Hematopoietic multipotent progenitor cell treated with erythropoietin and hydrocortisone succinate and interleukin-3 and kit ligand, for 6 days (in vitro differentiated cells): Measurements from ENCODE around the gene CLEC16A.

Source experiments
- DNase-seq: peaks from one replicate; pipeline ENCODE4 v3.0.0-alpha.2; 2015

The CLEC16A gene

DNA sequence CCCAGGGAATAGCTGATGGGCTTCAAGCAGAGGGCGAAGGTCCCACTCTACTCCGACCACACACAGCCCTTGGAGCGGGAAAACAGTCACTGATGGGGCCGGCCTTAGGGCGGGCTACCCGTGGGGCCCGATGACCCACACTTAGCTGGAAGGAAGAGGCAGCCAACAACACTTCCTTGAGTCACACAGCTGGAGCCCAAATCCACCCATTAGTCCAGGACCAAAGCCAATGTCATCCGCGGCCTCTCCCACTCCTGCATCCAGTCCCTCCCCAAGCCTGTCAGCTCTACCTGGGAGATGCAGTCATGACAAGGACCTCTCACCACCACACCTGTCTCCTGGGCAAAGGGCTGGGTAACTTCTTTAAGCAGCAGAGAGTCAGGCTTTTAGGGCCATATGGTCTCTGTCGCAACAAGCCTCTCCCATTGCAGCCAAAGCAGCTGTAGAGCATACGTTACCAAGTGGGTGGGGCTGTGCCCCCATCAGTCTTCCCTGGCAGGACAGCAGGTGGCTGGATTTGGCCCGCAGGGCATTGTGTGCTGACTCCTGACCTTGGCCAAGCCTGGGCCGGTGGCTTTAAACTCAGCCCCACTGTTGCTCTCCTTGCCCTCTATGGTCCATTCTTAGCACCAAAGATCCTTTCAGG is 200.9 kb downstream of the CLEC16A start:
- DNase-seq: no peak

DNA sequence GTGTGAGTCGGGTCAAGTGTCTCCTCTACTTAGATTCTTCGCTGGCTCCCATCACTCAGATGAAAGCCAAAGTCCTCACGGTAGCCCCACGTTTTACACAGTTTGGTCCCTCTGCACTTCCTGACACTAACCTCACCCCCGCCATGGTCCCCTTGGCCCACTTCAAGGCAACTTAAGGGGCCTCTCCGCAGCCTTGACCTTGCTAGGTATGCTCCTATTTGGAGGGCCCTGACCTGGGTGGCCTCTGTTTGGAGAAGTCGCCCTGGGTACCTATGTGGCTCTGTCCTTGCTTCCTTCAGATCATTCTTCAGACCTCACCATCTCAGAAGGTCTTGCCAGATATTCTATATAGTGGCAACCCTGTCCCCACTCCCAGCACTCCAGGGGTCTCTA is 201.5 kb downstream of the CLEC16A start:
- no peak for DNase-seq

DNA sequence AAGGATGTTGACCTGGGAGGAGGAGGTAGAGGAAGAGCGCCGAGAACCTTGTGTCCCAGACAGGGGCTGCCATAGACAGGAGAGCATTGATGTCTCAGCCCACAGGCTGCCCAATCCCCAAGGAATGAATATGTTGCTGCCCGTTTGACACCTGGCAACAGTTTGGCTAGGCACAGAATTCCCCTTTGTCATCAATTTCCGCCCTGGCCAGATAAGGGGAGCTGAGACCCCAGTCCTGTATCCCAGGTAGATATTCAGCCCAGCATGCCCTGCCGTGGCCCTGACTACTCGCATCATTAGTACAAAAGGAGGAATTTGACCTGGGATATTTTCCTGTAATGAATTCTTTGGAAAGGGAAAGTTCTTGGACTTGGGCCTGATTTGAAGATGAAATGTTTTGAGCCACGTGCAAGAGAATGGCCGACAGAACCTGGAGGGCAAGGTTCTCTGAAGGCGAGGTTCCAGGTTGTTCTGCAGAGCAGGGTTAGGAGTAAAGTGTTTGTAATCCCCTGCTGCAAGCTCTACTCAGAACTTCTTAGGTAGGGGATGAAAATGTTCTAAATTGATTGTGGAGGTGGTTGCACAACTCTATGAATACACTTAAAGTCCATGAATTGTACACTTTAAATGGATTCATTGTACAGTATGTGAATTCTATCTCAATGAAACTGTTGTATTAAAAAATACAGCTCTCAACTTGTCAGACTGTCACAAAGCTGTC is 202.8 kb downstream of the CLEC16A start:
- no peak for DNase-seq

DNA sequence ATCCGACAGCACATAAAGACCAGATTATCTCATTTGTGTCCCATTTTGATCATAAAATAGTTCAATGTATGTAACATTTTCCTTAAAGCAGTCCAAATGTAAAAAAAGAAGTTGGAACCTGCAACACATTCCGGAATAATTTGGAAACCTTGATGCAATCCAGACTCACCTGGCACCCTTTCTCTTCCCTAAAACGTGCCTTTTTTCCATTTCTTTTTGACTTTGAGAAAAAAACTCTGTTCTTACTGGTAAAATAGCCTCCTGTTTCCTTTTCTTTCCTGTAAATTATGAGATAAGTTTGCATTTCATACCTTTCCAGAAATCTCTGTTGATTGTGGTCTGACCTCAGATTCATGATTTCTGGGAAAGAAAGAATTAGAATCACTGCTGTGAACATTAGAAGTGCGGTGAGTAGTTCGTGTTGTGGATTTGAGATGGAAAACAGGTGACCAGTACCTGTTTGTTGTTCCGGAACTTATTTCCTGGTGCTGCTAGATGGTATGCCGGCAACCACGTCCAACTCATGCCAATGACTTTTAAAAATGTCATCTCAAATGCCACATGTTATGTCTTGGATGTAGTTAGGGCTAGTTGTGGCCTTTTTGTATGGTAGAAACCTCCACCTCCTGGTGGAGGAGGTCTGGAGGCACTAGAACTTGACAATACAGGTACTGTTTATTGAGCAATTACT is 203.5 kb downstream of the CLEC16A start:
- no peak for DNase-seq

DNA sequence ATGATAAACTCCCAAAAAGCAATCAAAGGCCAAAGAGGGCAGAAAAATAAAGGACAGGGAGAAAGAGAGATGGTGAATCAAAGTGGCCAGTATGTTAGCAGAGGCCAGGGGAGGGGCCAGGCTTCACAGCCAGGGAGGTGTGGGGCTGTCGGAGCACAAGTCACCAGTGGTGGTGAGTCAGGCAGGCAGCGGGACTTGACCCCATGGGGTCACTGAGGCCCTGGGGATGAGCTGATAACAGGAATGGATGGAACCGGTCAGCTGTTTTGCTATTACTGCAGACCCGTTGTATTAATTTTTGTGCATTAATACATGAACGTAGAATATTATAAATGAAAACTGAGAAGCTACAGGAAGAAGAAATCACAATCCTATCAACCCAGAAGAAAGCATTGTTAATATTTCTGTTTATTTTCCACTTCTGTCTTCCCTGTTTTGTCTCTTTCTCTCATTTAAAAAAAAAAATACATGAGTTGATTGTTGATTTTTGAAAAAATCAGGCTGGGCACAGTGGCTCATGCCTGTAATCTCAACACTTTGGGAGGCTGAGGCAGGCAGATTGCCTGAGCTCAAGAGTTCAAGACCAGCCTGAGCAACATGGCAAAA is 204.8 kb downstream of the CLEC16A start:
- DNase-seq: no peak

DNA sequence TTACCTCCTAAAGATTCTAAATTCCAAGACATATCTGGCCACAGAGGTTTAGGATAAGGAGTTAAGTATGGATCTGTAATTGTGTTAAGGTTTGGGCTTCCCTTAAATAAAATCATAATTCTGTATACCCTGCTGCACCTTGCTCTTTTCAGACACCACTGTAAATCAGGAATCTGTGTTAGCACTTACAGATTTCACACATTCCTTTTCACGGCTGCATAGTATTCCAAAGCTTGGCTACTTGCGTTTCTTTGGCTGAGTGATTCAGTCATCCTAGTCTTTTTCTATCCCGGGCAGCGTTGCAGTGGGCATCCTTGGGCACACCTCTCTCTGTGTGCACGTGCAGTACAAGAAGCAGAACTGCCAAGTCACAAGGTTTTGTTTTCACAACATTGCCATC is 205.8 kb downstream of the CLEC16A start:
- no peak for DNase-seq

DNA sequence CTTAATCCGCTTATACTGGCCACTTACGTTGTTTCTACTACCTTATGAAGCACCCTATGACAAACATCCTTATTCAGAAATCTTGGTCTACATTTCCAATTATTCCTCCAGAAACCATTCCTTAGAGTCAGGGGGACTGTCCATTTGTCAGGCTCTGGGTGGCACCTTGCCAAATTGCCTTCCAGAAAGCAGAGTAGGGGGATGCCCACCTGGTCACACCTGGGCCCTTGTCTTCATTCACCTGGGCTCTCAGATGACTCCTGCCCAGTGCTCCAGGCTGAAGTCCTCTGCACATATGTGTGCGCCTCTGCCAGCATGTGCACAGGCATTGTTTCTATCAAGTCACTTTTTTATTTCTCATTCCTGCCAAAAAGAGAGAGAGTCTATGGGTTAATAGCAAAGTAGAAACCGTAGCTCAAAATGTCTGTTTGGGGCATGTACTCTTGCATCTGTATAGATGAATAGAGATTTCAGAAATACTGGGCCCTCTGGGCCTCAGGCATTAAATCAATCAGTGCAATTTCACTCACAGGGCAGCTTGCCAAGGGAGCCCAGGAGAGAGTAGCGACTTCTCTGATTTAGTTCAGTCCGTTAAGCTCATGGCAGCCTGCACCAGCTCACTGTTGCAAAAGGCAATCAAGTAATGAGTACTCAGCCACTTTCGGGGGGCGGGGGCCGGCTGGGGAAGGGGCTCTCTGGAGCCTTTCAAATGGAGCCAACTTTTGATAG is 207.0 kb downstream of the CLEC16A start:
- DNase-seq: no peak

DNA sequence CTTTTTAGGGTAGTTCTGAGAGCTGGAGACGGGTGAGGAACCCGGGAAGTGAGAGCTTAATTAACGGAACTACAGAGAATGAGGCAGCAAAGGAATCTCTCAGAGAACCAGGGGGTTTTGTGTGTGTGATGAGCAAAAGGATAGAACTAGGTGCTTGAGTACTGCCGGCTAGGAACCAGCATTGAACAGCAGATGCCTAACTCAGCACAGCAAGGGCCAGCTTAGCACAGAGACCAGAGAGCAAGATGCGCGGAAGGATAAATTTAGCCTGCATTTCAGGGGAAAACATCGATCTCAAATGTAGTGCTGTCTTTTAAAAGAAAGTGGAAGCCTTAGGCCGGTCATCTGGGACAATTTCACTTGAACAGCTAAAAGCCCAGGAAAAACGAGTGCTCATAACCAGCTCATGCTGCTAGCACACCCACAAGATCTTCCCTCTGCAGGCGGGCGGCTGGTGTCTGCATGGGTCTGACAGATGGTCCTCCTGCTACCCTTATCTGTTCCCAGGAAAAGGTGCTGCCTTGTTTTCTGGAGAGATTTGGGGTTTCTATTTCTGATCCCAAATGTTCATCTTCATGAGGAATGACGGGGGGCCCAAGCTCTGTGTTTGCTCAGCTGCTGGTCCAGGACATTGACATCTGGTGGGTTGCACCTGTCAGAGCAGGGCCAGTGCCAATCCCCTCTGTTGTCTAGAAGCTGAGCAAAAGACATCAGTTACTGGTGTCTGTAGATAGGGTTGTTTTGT is 207.7 kb downstream of the CLEC16A start:
- no peak for DNase-seq

DNA sequence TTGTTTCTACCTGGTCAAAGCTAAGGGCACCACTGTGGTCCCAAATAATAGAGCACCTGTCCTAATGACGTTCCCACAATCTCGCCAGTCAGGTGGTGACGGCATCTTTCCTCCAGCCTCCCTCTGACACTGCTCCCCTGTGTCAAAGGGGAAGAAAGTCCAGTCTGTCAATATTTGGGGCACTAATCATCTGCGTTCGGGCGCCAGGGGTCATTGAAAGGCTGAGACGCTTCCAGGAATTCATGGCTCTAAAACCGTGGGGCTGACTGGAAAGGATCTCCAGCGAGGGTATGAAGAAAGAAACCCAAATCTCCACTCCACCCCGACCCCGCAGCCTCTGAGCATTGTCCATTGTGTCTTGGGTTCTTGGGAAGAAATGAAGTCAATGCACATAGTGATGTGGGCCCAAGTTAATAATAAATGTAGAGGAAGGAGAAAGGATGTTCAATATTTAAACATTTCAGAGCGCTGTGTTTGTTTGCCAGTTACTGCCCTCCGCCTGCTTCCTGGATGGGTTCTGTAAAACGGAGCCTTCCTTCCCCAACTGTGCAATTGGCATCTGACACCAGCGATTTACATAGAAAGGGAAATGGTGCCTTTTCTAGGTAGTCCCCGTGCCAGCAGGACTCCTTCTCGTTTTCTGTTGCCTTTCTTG is 208.4 kb downstream of the CLEC16A start:
- peak; percentile 60 for DNase-seq

DNA sequence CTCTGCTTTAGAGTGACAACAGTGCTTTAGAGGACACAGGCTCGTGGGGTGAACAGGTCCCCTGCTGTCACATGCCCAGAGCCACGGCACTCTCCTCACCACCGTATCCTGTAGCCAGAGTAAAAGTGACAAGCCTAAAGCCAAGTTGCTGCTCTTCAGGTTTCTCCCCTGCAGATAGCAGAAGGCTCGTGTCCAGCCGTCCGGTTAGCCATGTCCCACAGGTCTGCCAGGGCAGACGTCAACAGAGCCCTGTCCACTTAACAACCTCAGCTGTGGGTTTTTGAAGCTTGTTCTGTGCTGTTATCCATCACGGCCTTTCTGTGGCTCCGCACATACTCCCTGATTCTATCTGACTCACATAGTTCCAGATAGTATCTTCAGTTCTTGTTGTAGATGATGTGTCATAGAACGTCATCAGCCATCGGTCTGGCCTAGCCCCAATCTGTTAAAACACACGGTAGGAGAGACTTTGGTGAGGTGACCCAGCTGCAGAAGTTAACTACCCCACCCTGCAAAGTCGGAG is 211.0 kb downstream of the CLEC16A start:
- DNase-seq: peak; percentile 69

DNA sequence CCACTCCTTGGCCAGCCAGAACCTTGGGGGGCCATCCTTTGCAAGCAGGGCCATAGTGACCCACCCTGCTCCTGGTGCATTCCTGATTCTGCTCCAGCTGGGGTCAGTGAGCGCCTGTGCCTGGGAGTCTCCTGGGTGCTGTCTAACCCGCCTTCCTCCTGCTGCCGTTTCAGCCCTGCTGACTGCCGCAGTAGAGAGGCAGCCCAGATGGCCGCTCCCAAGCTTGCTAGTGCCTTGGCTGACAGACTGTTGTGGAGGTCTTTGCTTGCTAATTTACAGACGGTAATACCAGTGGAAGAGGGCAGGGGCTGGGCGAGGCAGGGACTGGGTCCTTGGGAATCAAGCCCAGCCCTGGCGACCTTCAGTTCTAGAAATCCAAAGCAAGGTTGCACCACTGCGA is 212.0 kb downstream of the CLEC16A start:
- no peak for DNase-seq

DNA sequence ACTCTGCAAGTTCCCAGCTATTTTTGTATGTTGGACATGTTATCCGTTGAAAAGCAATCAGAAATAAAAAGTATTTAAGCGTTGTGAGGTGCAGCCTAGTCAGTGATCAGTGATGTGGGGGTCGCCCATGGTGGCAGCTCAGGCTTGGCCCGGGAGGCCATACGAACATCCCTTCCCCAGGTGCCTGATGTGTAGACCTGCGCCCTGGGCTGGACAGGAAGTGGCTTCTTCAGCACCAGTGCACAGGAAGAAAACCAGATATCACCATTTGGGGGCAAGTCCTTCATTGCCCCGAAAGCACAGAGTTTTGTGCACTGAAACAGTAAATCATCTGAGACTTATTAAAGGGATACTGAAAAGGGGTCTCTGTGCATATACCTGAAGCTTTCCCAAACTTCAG is 212.8 kb downstream of the CLEC16A start:
- DNase-seq: no peak

DNA sequence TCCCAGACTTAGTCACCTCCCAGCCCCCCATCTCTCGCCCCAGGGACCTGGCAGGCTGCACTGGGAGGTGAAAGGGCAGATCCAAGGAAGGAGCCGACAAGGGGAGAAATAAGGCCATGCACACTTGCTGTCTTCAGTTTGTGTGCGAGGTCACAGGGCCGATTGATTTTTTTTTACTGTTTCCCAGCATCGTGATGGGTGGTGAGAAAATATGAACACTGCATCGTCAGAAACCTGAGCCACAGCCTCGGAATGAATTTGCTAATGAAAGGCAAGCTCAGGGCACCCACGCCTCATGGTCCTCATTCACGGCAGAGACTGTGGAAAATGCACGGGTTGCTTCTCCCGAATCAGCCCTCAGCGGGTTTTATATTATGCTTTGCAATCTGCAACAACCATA is 213.7 kb downstream of the CLEC16A start:
- DNase-seq: no peak

DNA sequence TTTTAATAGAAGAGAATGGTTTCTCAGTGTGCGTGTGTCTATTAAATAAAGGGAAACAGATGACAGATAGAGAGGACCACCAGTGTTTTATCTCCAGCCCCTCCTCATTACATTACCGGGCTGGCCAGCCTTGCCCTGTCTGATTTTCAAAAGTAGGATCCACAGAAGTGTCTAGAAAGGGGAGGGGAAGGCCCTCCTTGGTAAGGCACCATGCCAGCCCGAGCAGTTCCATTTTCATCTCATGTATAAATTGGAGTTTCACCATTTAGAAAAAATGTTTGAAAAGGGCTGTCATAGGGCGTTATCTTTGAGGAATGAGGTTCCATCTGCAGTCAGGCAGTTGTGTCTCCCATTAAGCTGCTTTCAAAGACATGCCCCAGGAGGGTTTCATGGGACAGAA is 214.9 kb downstream of the CLEC16A start:
- peak; percentile 41 for DNase-seq

DNA sequence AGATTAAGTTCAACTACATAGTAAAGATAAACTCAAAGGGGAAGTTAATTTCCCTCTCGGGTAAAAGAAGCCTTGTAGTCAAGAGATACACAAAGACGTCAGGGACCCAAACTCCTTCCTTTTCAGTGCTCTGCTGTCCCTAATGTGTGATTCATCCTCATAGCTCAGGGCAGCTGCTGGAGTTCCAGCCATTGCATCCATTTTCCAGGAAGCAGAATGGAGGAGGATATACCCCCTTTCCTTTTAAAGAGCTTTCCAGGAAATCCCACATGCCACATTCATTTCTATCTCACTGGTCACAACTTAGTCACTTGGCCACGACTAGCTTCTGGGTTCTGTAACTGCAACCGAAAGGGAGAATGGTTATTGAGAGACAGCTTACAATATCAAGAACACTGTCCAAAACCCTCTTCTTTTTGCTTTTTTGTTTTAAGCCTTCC is 216.3 kb downstream of the CLEC16A start:
- DNase-seq: peak; percentile 51

DNA sequence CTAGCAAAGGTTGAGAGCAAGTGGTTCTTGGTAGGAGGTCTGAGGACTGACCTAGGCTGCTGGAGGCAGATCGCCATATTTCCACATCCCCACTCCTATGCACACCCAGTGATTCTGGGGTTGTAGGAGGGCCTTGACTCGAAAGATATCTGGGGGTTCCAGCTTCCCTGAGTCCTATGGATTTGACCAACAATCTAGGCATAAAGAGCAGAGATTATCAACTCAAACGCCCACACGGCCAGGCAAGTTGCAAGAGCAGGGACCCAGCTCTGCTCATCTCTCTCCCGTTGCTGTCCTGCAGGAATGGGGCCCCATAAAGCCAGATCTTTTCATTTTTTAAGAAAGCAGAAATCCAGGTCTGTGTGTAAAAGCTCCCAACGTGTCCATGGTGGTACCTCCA is 217.1 kb downstream of the CLEC16A start:
- DNase-seq: no peak

DNA sequence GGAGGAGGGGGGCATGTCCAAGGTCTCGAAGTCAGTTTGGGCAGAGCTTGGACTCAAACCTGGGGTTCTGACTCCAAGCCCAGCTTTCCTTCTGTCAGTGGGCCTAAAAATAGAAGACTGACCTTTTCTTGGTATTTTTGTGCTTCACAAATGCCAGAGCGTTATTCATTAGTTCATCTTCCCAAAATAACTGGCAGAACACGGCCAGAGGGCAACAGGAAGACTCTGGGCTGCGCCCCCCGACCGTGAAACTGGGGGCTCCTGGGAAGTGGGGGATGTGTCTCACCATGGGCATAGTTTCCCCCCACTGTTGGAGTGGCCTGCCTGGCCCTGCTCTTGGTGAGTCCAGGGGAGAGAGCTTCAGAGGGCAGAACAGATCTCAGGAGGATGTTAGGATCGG is 217.6 kb downstream of the CLEC16A start:
- DNase-seq: no peak

DNA sequence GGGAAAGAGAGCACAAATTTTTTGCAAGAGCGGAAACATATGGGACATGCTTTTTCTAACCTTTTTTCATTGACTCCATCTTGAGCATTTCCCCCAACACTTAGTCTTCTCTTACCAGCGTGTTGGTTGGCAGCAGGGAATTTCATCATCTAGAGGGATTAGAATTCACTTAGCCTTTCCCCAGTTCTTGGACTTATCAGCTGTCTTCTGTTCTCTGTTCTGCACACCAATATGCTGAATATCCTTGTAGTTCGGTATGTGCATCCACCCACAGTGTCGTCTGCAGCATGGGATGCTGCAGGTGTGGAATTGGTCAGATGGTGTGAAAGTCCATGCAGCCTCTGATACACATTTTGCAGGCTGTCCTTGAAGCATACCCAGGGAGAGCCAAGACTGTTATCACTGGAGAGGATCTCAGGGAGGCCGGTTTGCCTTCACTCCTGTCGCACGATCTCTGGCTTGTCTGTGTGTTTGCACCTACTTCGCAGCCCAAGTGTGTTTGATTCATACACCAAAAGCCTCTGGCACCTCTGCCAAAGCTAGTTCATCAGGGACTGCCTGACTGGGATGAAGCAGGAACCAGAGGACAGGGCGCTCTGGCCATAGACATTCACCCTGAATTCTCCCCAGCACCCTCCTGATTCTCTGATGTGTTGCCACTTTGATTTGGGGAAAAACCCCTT is 218.4 kb downstream of the CLEC16A start:
- no peak for DNase-seq

DNA sequence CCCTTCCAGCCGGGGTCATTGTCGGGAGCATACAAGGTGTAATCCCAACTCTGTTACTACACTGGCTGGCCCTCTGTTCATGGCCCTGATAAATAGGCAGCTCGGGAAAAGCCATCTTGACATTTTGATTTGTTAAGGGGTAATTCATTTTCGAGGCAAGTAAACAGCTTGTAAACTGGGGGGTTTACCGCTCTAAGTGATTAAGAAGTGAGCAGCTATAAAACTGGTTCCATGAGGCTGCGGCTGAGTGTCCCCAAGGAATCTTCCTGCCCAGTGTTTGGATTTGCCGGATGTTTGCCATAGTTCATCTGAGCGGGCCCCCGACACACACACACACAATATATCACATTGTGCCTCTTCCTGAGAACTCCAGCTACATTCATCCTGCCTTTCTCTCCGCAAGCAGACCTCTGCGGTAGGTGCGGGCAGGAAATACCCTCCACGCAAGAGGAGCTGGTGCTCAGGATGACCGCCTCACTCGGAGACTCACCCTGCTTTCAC is 219.4 kb downstream of the CLEC16A start:
- no peak for DNase-seq

DNA sequence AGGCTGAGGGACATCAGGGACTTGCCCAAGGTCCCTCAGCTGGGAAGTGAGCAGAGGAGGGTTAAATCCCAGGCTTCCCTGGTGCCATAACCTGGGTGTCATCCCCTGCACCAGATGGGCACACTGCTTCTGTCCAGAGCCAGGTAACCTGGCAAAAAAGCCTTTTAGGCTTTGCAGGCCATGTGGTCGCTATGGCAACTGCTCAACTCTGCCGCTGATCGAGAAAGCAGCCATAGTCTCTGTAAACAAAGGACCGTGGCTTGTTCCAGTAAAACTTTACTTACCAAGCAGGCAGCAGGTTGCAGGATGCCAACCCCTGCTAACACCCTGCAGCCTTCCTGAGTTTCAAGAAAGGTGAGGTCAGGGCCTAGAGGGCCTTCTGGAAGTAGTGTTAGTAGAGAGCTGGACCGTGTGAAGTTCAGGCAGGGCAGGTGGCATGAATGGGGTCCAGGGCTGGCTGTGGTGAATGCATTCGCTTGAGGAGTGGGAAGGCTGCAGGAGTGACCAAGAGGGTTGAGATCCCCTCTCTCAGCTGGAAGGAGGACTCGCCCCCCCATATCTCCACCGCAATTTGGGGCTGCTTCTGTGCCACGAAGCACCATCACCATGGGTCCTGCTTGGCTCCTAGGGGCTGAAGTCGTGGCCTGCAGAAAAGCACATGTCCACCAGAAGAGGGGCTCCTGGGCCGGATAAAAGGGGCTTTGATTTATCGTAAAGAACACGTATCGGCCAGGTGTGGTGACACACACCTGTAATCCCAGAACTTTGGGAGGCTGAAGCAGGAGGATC is 220.3 kb downstream of the CLEC16A start:
- no peak for DNase-seq
